ENCODE results near the gene MTCH1.

DNA sequence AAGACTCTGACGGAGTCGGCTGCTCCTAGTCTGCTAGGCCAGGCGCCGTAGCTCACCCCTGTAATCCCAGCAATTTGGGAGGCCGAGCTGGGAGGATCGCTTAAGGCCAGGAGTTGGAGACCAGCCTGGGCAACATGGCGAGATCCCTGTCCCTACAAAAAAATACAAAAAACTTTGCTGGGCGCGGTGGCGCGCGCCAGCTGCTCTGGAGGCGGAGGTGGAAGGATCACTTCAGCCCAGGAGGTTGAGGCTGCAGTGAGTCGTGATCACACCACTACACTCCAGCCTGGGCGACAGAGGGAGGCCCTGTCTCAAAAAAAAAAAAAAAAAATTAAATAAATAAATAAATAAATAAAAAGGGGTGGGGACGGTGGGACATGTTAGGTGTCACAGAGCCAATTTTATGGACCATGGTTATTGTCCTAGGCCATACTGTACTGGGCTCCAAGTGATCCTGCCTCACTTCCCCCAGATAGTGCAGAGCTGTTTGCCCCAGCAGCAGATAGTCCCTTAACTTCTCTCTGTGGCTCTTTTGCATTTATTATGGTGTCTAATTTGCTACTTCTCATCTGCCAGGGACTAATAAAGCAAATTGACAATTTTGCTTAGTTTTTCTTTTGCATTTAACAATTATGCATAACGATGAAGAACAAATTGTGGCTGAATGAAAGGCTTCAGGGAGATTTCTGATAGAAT, 26.3 kb downstream of the MTCH1 start:
- TF ChIP-seq POLR2A (IDR thresholded peaks at IDR 0.05; ENCODE audit: low read depth, low read length) (no peak), MTA2 (IDR thresholded peaks at IDR 0.05; ENCODE audit: low read depth) (no peak)
- TF ChIP-seq, protein P1, sequence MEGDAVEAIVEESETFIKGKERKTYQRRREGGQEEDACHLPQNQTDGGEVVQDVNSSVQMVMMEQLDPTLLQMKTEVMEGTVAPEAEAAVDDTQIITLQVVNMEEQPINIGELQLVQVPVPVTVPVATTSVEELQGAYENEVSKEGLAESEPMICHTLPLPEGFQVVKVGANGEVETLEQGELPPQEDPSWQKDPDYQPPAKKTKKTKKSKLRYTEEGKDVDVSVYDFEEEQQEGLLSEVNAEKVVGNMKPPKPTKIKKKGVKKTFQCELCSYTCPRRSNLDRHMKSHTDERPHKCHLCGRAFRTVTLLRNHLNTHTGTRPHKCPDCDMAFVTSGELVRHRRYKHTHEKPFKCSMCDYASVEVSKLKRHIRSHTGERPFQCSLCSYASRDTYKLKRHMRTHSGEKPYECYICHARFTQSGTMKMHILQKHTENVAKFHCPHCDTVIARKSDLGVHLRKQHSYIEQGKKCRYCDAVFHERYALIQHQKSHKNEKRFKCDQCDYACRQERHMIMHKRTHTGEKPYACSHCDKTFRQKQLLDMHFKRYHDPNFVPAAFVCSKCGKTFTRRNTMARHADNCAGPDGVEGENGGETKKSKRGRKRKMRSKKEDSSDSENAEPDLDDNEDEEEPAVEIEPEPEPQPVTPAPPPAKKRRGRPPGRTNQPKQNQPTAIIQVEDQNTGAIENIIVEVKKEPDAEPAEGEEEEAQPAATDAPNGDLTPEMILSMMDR (IDR thresholded peaks at IDR 0.05 in 2 of 3, conservative IDR thresholded peaks at IDR 0.05 in 1 of 3; ENCODE audit: control insufficient read depth in 2 of 3, extremely low read depth in 1 of 3, insufficient read depth in 1 of 3, low read depth in 3 of 3, low read length in 3 of 3), result no peak
